Activated naive CD4-positive, alpha-beta T cell treated with anti-CD3 and anti-CD28 coated beads for 36 hours (primary cell): ENCODE data around the gene FAM169A. TPM values are rescaled to one million over a fixed set of nuclear protein-coding genes. Genes with fewer than 3 reads are reported as not detected.

ENCODE experiments used
- total RNA-seq, 2 experiments: library from RNA; stranded (reverse); gene quantifications; one replicate each; pipeline ENCODE4 v1.2.3, GENCODE V29; 2021

FAM169A gene
- total RNA-seq, 2 experiments from 2014 or later, result 9.3 to 10.7 TPM

Other genes with a start within 250 kb of the FAM169A start
- under 1 TPM; 0.74 to 0.86 TPM for gene ENC1, start 225.7 kb downstream of the FAM169A start, total RNA-seq
- gene HEXB, start 181.2 kb downstream of the FAM169A start, total RNA-seq, result 10 to 100 TPM; 65.6 to 70.0 TPM
- gene GFM2, start 99.3 kb downstream of the FAM169A start, total RNA-seq, result 10 to 100 TPM; 27.7 to 28.0 TPM
- 100 to 1,000 TPM; 119 to 121 TPM for gene NSA2, start 99.1 kb downstream of the FAM169A start, total RNA-seq
- gene GCNT4, start 186.2 kb upstream of the FAM169A start, total RNA-seq, result 1 to 10 TPM; 2.1 to 2.4 TPM